DMS53 treated with DMSO at 0.1 percent for 48 hours (cell line): ENCODE data around the gene DUSP1.
A peak's percentile ranks its signal among the peaks of the same experiment; 100 is the strongest.

Source experiments
- DNase-seq: peaks from one replicate; lab custom pipeline; 2025; ENCODE audit not compliant: unreplicated experiment; lab: John Stamatoyannopoulos, UW

Gene DUSP1

DNA sequence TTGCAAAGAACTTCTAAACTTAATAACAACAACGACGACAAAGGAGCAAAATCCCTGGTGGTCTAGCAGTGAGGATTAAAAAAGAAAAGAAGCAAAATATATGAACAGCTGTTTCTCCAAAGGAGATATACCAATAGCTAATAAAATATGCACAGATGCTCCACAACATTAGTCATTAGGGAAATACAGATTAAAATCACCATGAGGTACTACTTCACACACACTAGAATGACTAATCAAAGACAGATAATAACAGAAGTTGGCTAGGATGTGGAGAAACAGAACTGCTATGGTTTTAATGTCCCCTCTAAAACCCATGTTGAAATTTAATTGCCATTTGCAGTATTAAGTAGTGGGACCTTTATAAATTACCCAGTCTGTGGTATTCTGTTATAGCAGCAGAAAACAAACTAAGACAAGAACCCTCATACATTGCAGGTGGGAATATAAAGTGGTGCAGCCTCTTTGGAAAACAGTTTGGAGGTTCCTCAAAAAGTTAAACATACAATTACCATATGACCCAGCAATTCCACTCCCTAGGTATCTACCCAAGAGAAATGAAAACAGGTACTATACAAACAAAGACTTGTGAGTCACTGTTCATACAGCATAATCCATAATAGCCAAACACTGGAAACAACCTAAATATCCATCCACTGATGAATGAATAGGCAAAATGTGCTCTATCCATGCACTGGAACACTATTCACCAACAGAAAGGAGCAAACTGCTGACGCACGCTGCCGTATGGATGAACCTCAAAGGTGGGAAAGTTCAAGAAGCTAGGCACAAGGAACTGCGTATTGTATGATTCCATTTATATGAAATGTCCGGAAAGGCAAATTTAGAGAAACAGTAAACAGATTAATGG lies 11.4 kb upstream of the DUSP1 start:
- peak; percentile 95 for DNase-seq

DNA sequence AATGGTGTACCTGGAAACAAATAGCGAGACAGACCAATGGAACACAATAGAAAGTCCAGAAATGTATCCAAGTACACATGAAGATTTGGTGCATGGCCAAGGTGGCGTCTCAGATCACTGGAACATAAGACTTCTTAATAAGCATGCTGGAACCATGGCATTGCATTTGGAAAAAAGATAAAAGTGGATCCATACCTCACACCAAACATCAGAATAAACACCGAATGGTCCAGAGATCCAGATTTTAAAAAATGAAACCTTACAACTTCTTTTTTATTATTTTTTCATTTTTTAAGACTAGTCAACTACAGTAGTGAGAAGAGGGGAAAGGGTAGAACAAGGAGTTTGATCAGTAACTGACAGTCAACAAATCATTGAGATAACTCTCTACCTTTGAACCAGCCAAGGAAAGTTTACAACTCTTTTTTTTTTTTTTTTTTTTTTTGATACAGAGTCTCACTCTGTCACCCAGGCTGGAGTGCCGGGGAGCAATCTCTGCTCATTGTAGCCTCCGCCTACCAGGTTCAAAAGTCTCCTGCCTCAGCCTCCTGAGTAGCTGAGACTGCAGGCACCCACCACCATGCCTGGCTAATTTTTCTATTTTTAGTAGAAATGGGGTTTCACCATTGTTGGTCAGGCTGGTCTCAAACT lies 8.8 kb upstream of the DUSP1 start:
- DNase-seq: no peak

DNA sequence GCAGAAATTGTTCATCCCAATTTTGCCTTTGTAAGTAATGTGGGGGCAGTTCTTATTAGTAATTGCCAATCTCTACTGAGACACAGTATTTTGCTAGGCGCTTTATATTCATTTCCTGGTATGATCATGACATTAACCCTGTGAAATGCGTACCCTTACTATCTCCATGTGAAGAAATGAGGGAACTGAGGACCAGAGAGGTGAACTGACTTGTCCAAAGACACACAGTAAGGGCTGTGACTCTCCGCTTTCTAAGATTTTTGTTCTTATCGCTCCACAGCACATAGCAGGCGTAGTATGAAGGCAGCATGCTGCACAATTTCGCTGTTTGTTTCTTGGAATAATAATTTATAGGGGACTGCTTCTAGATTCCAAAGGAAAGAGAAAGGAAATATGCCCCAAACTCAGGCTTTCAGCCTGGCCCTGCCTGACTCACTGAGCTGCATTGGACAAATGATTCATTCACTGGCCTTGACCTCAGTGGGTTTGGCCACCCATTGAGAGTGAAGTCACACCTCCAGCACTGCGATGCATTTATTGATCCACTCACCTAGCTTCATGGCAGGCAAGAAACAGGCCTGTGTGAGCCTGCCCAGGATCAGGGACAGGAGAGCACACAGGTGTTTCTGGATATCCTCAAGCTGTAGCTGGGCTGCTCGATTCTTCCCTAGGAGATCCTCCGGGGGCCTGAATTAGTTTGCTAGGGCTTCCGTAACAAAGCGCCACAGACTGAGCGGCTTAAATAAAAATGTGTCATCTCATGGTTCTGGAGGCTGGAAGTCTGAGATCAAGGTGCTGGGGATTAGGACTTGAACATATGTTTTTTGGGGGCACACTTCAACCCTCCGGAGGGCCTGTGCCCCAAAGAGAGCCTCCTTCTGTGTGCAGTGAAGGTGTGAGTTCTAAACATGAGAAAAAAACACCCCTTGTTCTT lies 7.2 kb upstream of the DUSP1 start:
- no peak for DNase-seq

DNA sequence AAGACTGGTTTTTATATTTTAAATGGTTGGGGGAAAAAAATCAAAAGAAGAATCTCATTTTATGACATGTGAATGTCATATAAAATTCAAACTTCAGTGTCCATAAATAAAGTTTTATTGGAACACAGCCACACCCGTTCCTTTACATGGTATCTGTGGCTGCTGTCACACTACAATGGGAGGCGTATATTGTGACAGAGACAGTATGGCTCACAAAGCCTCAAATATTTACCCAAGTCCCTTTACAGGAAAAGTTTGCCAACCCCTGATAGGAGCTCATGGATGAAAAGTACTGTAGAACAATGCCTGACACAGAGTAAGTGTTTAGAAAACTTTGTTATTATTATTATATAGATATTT lies 5.2 kb upstream of the DUSP1 start:
- no peak for DNase-seq

DNA sequence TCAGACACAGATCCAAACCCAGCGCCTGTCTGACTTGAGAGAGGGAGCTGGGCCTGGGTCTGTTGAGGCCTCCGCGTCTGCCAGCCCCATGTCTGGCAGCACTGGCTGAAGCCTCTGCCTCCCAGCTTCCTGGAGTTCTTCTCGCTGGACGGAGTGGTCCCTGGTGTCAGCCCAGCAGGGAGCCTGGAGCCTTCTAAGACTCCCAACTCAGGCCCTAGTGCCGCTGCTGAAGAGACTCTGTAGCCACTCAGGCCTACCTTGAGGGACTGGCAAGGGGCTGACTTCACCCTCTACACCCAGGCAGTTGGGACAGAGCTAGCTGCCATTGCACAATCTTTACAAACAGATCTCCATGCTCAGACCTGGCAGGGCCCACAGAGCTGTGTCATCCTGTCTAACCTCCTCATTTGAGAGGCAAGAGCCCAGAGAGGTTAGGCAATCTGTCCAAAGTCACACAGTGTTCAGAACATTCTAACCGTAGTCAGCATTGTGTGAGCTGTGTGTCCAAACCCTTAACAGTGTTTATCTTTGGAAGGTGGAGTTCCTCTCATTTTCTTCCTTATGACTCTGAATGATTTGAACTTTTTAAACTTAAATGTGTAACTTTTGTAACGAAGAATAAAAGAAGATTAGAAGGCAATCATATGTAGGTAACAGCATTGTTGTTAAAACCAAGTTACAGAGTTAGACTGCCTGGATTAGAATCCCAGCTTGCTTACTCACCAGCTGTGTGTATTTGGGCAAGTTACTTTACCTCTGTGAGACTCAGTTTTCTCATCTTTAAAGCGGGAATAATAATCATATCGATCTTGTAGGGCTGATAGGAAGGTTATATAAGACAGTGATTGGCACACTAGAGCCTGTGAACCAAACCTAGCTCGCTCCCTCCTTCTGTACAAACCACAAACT lies 4.6 kb upstream of the DUSP1 start:
- DNase-seq: no peak

DNA sequence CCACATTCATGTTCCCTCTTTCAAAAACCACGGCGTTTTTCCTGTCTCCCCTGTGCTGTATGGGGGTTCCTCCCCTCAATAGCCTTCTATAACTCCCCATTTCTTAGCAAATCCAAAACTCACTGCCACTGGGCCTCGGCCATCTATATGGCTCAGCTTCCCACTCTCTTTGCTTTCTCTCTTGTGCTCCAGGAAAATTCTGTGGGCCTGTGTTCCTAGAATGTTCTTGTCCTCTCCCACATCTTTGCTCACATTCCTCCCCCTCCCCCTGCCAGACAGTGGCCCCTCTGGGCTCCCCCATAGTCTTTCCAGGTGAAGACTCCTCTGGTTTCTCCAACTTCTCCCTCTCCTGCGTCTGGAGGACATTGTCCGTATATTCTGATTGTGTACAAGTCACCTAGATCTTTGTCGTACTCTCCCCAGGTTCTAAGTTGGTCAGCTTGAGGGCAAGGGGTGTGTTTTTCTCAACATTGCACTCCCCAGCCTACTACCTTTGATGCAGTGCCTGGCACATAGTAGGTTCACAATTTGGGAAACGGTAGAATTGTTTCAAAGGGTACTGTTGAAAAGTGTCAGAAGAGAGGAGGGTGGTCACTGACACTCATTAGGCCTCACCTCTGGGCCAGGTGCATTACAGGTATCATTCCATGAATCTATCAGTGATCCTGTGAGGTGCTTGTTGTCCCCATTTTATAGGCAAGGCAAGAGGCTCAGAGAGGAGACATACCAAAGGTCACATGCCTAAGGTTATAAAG lies 3.7 kb upstream of the DUSP1 start:
- no peak for DNase-seq

DNA sequence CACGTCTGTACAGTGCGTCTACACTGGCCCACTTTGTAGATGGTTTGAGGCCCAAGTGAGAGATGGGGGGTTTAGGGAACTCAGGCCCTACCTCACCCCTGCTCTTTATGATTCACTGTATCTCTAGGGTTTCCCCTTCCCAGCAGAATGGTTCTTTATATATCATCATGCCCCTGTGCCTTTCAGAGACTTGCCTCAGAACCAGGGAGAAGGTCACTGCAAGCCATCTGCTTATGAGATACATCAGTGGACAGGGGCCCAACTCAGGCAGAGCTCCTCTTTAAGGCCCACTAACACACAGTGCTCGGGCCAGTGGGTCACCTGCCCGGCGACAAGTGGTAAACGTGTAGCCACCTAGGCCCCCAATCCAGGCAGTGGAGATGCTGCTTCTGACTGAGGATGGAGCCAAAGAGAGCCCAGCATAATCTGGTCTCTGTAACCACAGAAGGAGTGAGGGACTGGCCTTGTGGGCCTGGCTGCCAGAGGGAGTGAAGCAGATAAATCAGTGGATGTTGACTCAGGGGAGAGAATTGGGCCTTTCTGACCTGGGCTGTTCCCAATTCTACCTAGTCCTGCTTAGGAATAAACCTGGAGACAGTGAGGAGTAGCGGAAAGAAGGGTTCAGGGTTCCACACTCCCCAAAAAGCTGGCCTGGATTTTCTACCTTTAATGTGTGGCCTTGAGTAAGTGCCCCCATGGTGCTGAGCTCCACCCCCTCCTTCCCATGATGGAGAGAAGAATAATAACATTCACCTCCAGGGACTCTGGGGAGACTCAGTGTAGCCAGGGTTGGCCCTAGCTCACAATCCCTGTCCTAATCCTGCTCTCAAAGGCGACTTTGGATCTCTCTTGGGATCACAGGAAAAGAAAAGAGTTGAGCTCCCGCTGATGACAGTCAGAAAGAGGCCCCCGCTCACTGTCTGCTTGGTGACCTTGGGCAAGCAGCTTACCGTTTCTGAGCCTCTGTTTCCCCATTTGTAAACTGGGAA lies 2.8 kb upstream of the DUSP1 start:
- DNase-seq: no peak

DNA sequence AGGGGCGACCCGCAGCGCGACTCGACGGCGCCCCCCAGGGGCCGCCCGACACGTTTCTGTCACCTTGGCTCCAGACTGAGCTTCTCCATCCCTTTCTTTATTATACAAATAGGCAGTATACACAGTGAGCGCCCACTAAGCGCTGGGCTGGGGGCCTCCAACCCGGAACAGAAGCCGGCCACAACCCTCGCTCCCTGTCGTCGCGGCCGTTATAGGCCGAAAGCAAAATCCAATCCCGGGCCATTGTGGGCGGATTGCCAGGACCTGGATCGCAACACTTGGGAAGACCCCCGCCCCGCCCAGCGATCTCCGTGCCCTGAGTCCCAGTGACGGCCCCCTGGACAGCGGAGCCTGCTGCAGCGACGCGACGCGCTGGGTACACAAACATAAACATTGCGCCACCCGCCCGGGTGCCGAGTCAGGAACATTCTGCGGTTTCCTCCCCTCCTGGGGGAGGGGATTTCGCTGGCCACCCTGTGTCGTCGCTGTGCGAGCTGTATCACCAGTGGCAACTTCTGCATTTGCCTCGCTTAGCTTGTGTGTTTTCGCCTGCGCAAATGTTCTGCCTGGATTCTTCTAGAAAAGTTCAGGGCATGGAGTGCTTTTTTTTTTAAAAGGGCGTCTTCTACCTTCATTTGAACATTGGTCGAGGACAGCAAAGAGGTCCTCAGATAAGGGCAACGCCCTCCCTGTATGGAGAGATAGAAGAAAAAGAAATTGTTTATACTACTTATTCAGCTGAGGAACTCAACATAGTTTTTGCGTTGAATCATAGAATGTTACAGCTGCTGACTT lies 1.3 kb upstream of the DUSP1 start:
- peak; percentile 73 for DNase-seq

DNA sequence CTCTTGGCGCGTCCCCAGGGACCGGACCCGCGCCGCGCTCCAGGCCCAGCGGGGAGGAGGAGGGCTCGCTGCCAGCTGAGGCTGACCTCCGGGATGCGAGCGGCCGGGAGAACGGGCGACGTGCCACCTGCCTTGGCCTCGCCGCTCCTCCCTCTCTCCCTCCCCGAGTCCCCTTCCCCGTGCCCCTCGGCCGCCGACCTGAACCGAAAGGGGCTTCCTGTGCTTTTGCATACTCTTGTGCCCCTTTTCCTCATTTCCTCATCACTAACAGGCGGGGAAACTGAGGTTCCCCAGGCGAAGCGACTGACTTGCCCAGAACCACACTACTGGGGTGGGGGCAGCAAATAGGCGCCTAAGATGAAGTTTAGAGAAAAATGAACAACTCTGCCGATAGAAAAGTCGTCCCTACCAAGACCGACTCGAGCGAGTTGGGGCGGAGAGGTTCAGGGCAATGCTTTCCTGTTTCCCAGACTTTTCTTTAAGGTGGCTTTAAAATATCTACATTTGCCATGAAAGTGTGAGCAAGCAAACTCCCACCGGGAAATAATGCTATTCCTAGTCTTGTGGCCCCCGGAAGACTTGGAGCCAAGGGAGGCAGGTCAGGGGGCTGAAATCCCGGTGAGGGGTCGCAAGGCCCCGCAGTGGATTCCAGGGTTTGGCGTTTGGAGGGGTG lies 580 bp upstream of the DUSP1 start:
- DNase-seq: peak; percentile 73

DNA sequence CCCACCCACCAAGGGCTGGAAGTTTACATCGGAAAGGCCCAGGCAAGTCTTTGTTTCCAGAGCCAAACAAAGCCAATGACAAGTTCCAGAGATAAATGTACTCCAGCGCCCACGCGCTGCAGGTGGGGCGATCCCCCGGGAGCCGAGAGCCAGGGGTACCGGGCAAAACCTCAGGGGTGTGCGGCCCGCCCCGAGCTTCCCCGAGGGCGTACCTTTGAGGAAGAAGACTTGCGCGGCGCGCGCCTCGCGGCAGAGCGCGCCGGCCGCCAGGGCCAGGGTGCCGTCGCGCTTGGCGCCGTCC lies 671 bp downstream of the DUSP1 start:
- no peak for DNase-seq

DNA sequence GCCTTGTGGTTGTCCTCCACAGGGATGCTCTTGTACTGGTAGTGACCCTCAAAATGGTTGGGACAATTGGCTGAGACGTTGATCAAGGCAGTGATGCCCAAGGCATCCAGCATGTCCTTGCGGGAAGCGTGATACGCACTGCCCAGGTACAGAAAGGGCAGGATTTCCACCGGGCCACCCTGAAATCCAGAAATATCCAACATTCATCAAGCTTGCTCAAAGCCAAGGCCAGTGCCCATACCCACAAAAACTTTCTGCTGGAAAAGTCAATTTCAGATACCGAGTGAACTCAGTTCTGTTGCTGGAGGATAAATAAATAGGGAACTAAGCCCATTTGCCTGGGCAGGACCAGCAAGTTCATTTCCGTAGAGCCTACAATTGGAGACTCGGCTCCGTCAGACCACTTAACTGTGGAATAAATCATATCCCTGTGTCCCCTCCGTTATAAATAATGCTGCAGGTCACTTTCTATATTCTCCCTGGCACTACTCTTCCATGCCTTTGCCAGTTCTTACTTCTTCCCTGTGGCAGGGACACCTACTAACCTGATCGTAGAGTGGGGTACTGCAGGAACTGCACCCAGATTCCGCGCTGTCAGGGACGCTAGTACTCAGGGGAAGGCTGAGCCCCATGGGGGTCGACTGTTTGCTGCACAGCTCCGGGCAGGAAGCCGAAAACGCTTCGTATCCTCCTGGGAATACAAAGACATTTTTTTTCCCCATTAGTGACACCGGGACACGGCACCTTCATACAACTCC lies 1.2 kb downstream of the DUSP1 start:
- DNase-seq: no peak

DNA sequence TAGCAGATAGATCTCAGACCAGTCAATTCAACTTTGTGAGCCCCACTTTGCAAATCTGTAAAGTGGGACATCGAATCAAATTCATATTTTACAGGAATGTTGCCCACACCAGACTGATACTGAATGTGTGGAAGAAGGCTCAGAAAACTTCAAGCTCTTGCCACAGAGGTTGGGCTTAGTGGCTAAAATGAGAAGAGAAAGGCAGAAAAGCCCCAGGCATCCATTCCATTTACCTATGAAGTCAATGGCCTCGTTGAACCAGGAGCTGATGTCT lies 1.7 kb downstream of the DUSP1 start:
- no peak for DNase-seq

DNA sequence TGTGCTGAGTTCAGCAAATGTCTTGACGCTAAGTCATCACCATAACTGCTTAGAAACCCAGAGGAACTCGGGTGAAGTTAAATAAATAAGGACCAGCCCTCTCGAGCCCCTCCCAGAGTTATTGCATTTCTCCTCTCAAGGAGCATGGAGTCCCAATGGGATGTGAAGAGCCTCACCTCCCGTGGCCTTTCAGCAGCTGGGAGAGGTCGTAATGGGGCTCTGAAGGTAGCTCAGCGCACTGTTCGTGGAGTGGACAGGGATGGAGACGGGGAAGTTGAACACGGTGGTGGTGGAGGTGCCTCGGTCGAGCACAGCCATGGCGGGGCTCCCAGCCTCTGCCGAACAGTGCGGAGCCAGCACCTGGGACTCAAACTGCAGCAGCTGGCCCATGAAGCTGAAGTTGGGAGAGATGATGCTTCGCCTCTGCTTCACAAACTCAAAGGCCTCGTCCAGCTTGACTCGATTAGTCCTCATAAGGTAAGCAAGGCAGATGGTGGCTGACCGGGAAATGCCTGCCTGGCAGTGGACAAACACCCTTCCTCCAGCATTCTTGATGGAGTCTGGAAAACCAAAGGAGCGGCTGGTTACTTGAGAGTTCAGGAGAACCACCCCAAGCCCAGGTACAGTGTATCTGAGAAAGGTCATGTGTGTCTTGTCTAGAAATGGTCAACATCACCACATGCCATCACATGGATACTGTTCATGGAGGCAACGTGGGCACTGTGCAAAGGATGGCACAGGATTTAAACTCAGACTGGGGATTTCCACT lies 2.2 kb downstream of the DUSP1 start:
- DNase-seq: no peak

DNA sequence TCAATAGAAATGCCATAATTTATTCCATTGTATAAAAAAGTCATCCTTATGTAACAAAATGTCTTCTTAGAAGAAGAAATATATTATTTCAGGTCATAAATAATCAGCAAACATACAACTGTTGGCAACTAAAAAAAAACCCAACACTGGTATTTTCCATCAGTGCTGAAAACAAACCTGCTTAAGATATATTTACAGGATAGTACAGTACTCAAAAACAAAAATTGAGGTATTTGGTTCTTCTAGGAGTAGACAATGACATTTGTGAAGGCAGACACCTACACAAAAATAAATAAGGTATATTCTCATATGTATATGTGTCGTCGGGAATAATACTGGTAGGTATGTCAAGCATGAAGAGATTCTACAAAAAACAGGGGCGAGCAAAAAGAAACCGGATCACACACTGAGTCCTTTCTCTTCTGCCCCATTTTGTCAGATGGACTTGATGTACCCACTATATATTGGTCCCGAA lies 2.9 kb downstream of the DUSP1 start:
- DNase-seq: no peak

DNA sequence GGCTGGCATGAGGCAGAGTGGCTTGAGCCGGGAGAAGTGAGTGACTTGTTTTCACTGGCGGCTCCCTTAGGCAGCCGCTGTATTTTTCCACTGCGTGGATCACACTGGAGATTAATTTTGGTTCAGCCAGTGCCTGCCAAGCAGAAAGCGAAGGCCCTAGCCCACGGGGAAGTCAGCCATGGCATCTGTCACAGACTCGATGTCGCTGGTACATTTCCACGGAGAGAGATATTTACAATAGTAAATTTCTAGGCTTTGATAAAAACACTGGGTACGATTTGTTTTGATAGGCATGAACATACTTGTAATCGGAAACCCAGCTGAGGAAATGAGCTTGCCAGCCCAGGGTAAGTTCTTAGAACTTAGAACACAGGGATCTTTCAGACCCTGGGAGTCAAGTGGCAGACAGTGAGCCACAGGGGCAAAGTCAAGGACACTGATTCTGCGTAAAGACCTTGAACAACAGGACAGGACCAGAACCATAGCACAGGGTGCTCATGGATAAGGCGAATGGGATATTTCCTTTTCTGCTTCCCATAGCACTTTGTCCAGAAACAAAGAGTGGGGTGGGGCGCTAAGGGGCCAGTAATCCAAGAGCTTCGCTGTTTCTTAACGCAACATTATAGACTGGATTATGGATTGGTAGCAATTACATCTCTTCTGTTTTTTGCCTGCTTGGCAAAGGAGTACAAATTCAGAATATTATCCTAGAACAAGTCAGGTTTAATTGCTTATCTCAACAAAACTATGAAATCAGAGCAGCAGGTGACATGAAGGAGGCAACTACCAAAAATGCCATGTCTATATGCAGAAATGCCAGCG lies 4.5 kb downstream of the DUSP1 start:
- no peak for DNase-seq
